Measurements from ENCODE around the gene DLGAP3.

DNA sequence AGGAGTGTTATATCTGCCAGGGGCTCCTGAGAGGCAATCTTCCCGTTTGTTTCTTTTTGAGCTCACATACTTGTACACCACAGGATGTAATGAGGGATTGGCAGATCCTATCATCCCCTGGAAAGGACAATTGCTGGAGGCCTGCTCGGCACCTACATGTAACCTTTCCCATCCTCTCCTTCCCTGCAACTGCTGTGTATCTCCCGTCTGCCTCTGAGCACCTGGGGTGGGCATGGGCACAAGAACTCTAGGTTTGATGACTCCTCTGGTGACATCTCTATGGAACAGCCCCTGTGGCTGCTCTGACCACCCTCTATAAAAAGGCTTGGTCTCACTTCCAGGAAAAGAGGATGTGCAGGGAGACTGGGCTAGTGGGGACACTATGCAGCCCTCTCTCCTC lies 44.9 kb downstream of the DLGAP3 start:
- TF ChIP-seq, protein P1, sequence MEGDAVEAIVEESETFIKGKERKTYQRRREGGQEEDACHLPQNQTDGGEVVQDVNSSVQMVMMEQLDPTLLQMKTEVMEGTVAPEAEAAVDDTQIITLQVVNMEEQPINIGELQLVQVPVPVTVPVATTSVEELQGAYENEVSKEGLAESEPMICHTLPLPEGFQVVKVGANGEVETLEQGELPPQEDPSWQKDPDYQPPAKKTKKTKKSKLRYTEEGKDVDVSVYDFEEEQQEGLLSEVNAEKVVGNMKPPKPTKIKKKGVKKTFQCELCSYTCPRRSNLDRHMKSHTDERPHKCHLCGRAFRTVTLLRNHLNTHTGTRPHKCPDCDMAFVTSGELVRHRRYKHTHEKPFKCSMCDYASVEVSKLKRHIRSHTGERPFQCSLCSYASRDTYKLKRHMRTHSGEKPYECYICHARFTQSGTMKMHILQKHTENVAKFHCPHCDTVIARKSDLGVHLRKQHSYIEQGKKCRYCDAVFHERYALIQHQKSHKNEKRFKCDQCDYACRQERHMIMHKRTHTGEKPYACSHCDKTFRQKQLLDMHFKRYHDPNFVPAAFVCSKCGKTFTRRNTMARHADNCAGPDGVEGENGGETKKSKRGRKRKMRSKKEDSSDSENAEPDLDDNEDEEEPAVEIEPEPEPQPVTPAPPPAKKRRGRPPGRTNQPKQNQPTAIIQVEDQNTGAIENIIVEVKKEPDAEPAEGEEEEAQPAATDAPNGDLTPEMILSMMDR (IDR thresholded peaks at IDR 0.05): no peak
- TF ChIP-seq POLR2A (IDR thresholded peaks at IDR 0.05): no peak

Data from body of pancreas (tissue), 4 donors.